SIG-M5 (cell line): ENCODE results near the gene CLCN6.
"Not testable (repeated sequence)": the region's sequence is repeated elsewhere in the genome, so short reads cannot be mapped to it uniquely, and the experiment has no call there.

ENCODE experiments used
- DNase-seq: peaks from one replicate; lab custom pipeline; 2025; lab: John Stamatoyannopoulos, UW

The CLCN6 gene

GRCh38 chr1:11796036-11796828, 9.8 kb upstream of the CLCN6 start:
- no peak for DNase-seq

- no peak for DNase-seq
Measured at GRCh38 chr1:11797525-11798216, 8.3 kb upstream of the CLCN6 start.

GRCh38 chr1:11799099-11799498, 6.9 kb upstream of the CLCN6 start:
- DNase-seq, result no peak

- no peak for DNase-seq
Measured at GRCh38 chr1:11799896-11800295, 6.1 kb upstream of the CLCN6 start.

GRCh38 chr1:11800391-11800755, 5.6 kb upstream of the CLCN6 start:
- no peak for DNase-seq

GRCh38 chr1:11800756-11801433, 5.1 kb upstream of the CLCN6 start:
- DNase-seq, result no peak

GRCh38 chr1:11802616-11802972, 3.4 kb upstream of the CLCN6 start:
- no peak for DNase-seq

- no peak for DNase-seq
Measured at GRCh38 chr1:11802973-11803885, 2.8 kb upstream of the CLCN6 start.

- DNase-seq, result not testable (repeated sequence)
Measured at GRCh38 chr1:11803924-11804665, 1.9 kb upstream of the CLCN6 start.

GRCh38 chr1:11804666-11805421, 1.1 kb upstream of the CLCN6 start:
- no peak for DNase-seq

GRCh38 chr1:11806307-11806936, 431 bp downstream of the CLCN6 start:
- no peak for DNase-seq

GRCh38 chr1:11807133-11807532, 1.1 kb downstream of the CLCN6 start:
- DNase-seq, result no peak

- no peak for DNase-seq
Measured at GRCh38 chr1:11813021-11813420, 7.0 kb downstream of the CLCN6 start.

GRCh38 chr1:11817192-11817591, 11.2 kb downstream of the CLCN6 start:
- DNase-seq, result no peak

GRCh38 chr1:11822091-11822490, 16.1 kb downstream of the CLCN6 start:
- DNase-seq, result no peak

- DNase-seq, result no peak
Measured at GRCh38 chr1:11823366-11824137, 17.6 kb downstream of the CLCN6 start.

GRCh38 chr1:11825131-11825530, 19.1 kb downstream of the CLCN6 start:
- no peak for DNase-seq

GRCh38 chr1:11826946-11827345, 21.0 kb downstream of the CLCN6 start:
- DNase-seq, result no peak

- no peak for DNase-seq
Measured at GRCh38 chr1:11828511-11828910, 22.5 kb downstream of the CLCN6 start.
